ENCODE results near the gene WNT1.

GRCh38 chr12:48933664-48934311 is 44.3 kb upstream of the WNT1 start:
- no peak for TF ChIP-seq CTCF (conservative IDR thresholded peaks at IDR 0.05; ENCODE audit: low read depth, low read length)
- TF ChIP-seq EZH2 (IDR thresholded peaks at IDR 0.05; ENCODE audit: borderline replicate concordance, low read depth, low read length, poor library complexity, severe bottlenecking) = no peak

All from A673 (cell line).